Measurements from ENCODE around the gene METRNL.
"Not testable (repeated sequence)": the region's sequence is repeated elsewhere in the genome, so short reads cannot be mapped to it uniquely, and the experiment has no call there.

Gene METRNL

GRCh38 chr17:83079352-83079747 is at the start of gene METRNL:
METRNL (plus strand) TSS chr17:83079609; CDS start chr17:83079816, 207 bp downstream.
- peak; percentile 57 for DNase-seq (ENCODE audit: low read depth)

DNA sequence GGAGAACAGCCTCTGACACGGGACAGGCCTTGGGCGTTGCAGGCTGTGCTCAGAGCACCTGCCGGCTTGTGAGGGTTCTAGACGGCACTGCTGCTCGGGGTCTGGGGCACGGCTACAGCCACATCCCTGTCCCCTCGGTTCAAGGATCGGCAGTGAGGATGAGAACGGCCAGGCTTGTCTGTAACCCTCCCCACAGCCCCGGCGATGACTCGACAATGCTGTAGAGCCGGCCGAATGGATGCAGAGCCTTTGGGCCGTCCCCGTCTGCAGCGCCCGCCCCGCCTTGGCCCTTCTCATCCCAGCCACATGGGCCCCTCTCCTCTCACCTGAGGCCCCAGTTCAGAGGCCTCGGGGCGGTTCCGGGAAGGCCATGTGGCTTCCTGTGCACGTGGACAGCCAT is 49.0 kb upstream of the METRNL start:
- DNase-seq (ENCODE audit: low read depth): no peak

GRCh38 chr17:83031321-83031945 is 48.0 kb upstream of the METRNL start:
- DNase-seq (ENCODE audit: low read depth): no peak

DNA sequence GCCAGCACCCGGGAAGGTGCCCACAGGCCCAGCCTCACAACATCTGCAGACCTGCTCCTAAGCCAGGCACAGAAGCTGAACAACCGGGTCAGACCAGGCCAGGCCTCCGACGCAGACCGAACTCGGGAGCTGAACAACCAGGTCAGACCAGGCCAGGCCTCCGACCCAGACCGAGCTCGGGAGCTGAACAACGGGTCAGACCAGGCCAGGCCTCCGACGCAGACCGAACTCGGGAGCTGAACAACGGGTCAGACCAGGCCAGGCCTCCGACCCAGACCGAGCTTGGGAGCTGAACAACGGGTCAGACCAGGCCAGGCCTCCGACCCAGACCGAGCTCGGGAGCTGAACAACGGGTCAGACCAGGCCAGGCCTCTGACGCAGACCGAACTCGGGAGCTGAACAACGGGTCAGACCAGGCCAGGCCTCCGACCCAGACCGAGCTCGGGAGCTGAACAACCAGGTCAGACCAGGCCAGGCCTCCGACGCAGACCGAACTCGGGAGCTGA is 47.4 kb upstream of the METRNL start:
- not testable (repeated sequence) for DNase-seq (ENCODE audit: low read depth)

GRCh38 chr17:83032781-83033180 is 46.6 kb upstream of the METRNL start:
- DNase-seq (ENCODE audit: low read depth): no peak

- no peak for DNase-seq (ENCODE audit: low read depth)
Measured at GRCh38 chr17:83034525-83034924, 44.9 kb upstream of the METRNL start.

- DNase-seq (ENCODE audit: low read depth): no peak
Measured at GRCh38 chr17:83035722-83036121, 43.7 kb upstream of the METRNL start.

DNA sequence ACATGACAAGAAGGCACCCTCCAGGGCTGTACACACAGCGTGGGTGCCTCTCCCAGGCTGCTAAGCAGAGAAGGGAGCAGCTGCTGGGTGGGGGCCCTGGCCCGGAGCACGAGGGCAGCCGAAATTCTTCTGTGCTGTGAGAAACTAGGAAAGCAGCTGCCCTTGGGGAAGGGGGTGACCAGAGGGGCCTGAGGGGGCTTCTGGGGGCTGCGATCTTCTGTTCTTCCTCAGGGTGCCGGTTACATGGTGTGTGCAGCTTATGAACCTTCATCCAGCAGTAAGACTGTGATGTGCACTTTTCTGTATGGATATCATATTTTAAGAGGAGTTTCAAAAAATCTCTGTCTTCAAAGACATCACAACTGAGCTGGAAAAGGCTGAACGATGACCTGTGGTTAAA is 43.2 kb upstream of the METRNL start:
- no peak for DNase-seq (ENCODE audit: low read depth)

DNA sequence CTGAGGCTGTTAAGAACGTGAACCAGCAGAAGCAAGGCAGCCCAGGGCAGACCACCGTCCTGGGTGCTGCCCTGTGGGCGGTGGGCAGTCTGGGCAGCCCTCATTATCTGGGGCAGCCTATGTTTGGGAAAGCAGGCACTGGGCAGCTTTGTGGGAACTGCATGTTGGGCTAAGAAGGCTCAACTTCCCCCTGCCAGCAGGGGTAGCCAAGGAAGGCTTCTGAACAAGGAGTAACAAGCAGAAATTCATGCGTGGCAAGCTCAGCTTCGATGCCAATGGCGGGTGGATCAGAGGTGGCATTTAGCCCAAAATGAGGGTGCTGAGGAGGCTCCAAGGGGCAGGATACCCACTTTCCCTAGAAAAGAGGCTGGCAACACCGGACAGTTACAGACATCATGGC is 42.7 kb upstream of the METRNL start:
- DNase-seq (ENCODE audit: low read depth): no peak

- DNase-seq (ENCODE audit: low read depth): no peak
Measured at GRCh38 chr17:83037084-83037873, 42.1 kb upstream of the METRNL start.

DNA sequence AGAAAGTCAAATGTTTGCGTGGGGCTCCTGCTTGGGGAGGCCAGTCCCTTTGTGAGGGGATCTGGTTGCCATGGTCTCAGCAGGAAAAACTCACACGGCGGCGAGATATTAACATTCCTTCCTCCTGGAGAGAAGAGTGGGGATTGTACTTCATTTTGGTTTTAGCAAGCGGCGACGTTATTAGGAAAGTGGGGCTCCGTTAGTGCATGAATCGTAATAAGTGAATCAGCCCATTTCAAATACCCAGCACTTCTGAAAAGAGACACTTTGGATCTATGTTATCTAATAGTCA is 41.6 kb upstream of the METRNL start:
- DNase-seq (ENCODE audit: low read depth): no peak

GRCh38 chr17:83038983-83039382 is 40.4 kb upstream of the METRNL start:
- DNase-seq (ENCODE audit: low read depth): not testable (repeated sequence)

- DNase-seq (ENCODE audit: low read depth): no peak
Measured at GRCh38 chr17:83041305-83041704, 38.1 kb upstream of the METRNL start.

DNA sequence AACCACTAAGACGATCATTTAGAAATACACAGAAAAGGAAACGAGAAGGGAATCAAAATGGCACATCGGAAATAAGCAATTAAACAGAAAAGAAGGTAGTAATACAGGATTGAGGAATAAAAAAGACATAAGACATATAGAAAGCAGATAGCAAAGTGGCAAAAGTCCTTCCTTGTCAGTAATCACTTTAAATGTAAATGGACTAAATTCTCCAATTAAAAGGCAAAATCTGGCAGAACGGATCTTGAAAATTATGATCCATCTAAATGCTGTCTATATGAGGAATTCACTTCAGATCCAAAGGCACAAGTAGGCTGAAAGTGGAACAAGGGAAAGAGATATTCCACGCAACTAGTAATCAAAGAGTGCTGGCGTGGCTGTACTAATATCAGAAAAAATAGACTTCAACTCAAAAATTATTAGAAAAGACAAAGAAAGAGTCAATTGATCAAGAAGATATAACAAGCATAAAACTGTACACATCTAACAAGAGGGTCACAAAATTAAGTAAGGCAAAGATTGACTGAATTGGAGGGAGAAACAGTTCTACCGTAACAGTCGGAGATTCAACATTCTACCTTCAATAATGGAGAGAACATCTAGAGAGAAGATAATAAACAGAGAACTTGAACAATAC is 36.8 kb upstream of the METRNL start:
- DNase-seq (ENCODE audit: low read depth): no peak

DNA sequence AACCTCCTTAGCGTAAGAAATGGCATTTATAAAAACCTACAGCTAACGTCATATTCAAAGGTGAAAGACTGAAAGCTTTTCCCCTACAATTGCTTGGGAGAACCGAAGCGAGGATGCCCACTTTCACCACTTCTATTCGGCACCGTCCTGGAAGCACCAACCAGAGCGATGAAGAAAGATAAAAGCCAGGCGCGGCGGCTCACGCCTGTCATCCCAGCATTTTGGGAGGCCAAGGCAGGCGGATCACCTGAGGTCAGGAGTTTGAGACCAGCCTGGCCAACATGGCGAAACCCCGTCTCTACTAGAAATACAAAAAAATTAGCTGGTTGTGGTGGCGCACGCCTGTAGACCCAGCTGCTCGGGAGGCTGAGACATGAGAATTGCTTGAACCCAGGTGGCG is 34.9 kb upstream of the METRNL start:
- DNase-seq (ENCODE audit: low read depth): not testable (repeated sequence)

GRCh38 chr17:83046448-83047181 is 32.8 kb upstream of the METRNL start:
- DNase-seq (ENCODE audit: low read depth): no peak

- no peak for DNase-seq (ENCODE audit: low read depth)
Measured at GRCh38 chr17:83047182-83047478, 32.3 kb upstream of the METRNL start.

DNA sequence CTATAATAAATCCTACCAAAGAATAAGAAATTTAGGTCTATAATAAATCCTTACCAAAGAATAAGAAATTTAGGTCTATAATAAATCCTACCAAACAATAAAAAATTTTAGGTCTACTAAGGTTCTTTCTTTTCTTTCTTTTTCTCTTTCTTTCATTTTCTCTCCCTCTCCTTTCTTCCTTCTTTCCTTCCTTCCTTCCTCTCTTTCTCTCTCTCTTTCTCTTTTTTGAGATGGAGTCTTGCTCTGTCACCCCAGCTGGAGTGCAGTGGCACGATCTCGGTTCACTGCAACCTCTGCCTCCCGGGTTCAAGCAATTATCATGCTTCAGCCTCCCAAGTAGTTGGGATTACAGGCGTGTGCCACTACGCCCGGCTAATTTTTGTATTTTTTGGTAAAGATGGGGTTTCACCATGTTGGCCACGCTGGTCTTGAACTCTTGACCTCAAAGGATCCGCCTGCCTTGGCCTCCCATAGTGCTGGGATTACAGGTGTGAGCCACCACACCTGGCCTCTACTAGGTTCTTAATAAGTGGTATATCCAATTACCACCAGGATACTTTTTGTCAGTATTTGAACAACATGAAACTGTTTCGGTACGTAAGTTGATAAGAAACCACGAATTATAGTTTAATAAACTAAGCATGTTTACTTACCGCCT is 31.5 kb upstream of the METRNL start:
- DNase-seq (ENCODE audit: low read depth): not testable (repeated sequence)

DNA sequence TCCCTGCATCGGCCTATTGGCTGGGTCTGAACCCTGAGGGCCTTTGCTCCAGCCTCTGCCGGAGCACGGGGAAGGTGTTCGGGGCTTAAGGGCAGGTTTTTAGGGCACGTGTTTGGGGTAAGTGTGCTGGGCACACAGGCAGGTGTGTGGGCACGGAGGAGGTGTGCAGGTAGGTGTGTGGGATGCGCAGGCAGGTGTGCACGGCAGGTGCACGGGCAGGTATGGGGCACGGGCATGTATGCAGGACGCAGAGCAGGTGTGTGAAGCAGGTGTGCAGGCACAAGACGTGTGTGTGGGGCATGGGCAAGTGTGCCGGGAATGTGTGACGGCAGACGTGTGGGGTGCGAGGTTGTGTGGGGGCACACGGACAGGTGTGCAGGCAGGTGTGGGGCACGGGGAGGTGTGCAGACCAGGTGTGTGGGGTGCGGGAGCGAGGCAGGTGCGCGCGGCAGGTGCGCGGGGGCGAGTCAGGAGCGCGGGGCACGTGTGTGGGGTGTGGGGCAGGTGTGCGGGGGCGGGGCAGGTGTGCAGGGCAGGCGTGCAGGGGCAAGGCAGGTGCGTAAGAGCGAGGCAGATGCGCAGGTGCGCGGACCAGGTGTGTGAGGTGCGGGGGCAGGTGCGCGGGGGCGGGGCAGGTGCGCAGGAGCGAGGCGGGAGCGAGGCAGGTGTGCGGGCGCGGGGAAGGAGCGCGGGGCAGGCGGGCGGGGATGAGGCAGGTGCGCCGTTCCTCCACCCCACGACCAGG is 28.6 kb upstream of the METRNL start:
- DNase-seq (ENCODE audit: low read depth): no peak

- DNase-seq (ENCODE audit: low read depth): peak; percentile 98
Measured at GRCh38 chr17:83051396-83052240, 27.8 kb upstream of the METRNL start.

- no peak for DNase-seq (ENCODE audit: low read depth)
Measured at GRCh38 chr17:83052241-83052564, 27.2 kb upstream of the METRNL start.
